HEK293T (cell line): ENCODE data around the gene AGFG2.

Experiments
- ARNT ChIP-seq: fragments of 450-650 bp; IDR thresholded peaks from 2 replicates; pipeline ENCODE4 v1.6.1; 2017; ENCODE audit warnings: mild to moderate bottlenecking
- BHLHE40 ChIP-seq: fragments of 450-650 bp; IDR thresholded peaks from 2 replicates; pipeline ENCODE4 v1.6.1; 2016; ENCODE audit warnings: mild to moderate bottlenecking, moderate library complexity, borderline replicate concordance
- FOXK2 ChIP-seq: fragments of 450-650 bp; IDR thresholded peaks from 2 replicates; pipeline ENCODE4 v1.6.1; 2016; ENCODE audit warnings: mild to moderate bottlenecking
- NFRKB ChIP-seq: fragments of 450-650 bp; IDR thresholded peaks from 2 replicates; pipeline ENCODE4 v1.6.1; 2016; ENCODE audit warnings: mild to moderate bottlenecking, moderate library complexity
- PKNOX1 ChIP-seq: fragments of 450-650 bp; IDR thresholded peaks from 2 replicates; pipeline ENCODE4 v1.6.1; 2016
- SUZ12 ChIP-seq: fragments of 450-650 bp; IDR thresholded peaks from 2 replicates; pipeline ENCODE4 v1.6.1; 2016; ENCODE audit warnings: mild to moderate bottlenecking

GRCh38 chr7:100568176-100568895, 29.3 kb downstream of the AGFG2 start:
- TF ChIP-seq PKNOX1 (no peak), ARNT (no peak), SUZ12 (no peak), NFRKB (no peak), FOXK2 (no peak), BHLHE40 (no peak)
